RWPE2 (cell line): ENCODE measurements around the gene OR6S1.

Experiments used
- ATAC-seq: fragments of 200-7000 bp; cut with Tn5 transposase; 3 replicates; pipeline ENCODE4 v1.9.1; 2021; ENCODE audit warnings: low read depth
- DNase-seq: peaks from one replicate; pipeline ENCODE4 v3.0.0-alpha.2; 2020; ENCODE audit warnings: low spot score
- H3K27ac ChIP-seq: fragments of 450-650 bp; 2 replicates; pipeline ENCODE4 v1.5.1; 2017; ENCODE audit warnings: mild to moderate bottlenecking; ENCODE audit not compliant: poor library complexity, severe bottlenecking
- H3K27me3 ChIP-seq: fragments of 250-450 bp; sonication (Bioruptor Pico); 2 replicates; pipeline ENCODE4 v1.5.1; 2021; ENCODE audit warnings: mild to moderate bottlenecking, moderate library complexity; ENCODE audit not compliant: insufficient read depth, poor library complexity, severe bottlenecking
- H3K36me3 ChIP-seq: fragments of 250-450 bp; sonication (Bioruptor Pico); 2 replicates; pipeline ENCODE4 v1.5.1; 2020; ENCODE audit warnings: low read depth, mild to moderate bottlenecking, moderate library complexity
- H3K4me1 ChIP-seq: fragments of 250-450 bp; sonication (Bioruptor Pico); 2 replicates; pipeline ENCODE4 v1.5.1; 2021; ENCODE audit warnings: mild to moderate bottlenecking, moderate library complexity; ENCODE audit not compliant: insufficient read depth, poor library complexity, severe bottlenecking
- H3K4me3 ChIP-seq: fragments of 250-450 bp; sonication (Bioruptor Pico); 2 replicates; pipeline ENCODE4 v1.5.1; 2021; ENCODE audit warnings: mild to moderate bottlenecking, moderate library complexity; ENCODE audit not compliant: severe bottlenecking
- H3K9me3 ChIP-seq: fragments of 250-450 bp; sonication (Bioruptor Pico); 2 replicates; pipeline ENCODE4 v1.5.1; 2021; ENCODE audit warnings: mild to moderate bottlenecking, moderate library complexity; ENCODE audit not compliant: severe bottlenecking
- TF ChIP-seq, protein P1 (sequence below): fragments of 450-650 bp; IDR thresholded peaks from one replicate; pipeline ENCODE4 v1.5.1; 2017; ENCODE audit warnings: mild to moderate bottlenecking, moderate library complexity; ENCODE audit not compliant: poor library complexity, severe bottlenecking

OR6S1 gene

GRCh38 chr14:20686386-20687143, 45.1 kb upstream of the OR6S1 start:
- Histone ChIP-seq H3K4me1 (no peaks in the 10 kb centered on the region), H3K4me3 (no peak overlapping the region), H3K36me3 (no peaks in the 10 kb centered on the region), H3K27ac (no peak overlapping the region), H3K27me3 (no peaks in the 10 kb centered on the region), H3K9me3 (no peaks in the 10 kb centered on the region)
- ATAC-seq (no peak), DNase-seq (no peak)
- TF ChIP-seq, protein P1, sequence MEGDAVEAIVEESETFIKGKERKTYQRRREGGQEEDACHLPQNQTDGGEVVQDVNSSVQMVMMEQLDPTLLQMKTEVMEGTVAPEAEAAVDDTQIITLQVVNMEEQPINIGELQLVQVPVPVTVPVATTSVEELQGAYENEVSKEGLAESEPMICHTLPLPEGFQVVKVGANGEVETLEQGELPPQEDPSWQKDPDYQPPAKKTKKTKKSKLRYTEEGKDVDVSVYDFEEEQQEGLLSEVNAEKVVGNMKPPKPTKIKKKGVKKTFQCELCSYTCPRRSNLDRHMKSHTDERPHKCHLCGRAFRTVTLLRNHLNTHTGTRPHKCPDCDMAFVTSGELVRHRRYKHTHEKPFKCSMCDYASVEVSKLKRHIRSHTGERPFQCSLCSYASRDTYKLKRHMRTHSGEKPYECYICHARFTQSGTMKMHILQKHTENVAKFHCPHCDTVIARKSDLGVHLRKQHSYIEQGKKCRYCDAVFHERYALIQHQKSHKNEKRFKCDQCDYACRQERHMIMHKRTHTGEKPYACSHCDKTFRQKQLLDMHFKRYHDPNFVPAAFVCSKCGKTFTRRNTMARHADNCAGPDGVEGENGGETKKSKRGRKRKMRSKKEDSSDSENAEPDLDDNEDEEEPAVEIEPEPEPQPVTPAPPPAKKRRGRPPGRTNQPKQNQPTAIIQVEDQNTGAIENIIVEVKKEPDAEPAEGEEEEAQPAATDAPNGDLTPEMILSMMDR: no peak

GRCh38 chr14:20684662-20685456, 43.4 kb upstream of the OR6S1 start:
- peak; percentile 12; the same call in 2 of the 3 replicates for ATAC-seq
- Histone ChIP-seq H3K36me3 (no peaks in the 10 kb centered on the region), H3K9me3 (no peaks in the 10 kb centered on the region), H3K27ac (peak overlapping the region; percentile 92), H3K4me1 (peaks cover under 1% of the 10 kb centered on the region), H3K4me3 (peak overlapping the region; percentile 80), H3K27me3 (no peaks in the 10 kb centered on the region)
- TF ChIP-seq, protein P1: no peak
- no peak for DNase-seq

- TF ChIP-seq, protein P1: no peak
- H3K27me3 ChIP-seq: no peaks in the 10 kb centered on the region
- peaks cover 3% of the 10 kb centered on the region for H3K4me1 ChIP-seq
- ATAC-seq: peak; percentile 53
- peak within 1 kb of the TSS; percentile 80 for H3K4me3 ChIP-seq
- peak within 1 kb of the TSS; percentile 92 for H3K27ac ChIP-seq
- no peaks in the 10 kb centered on the region for H3K9me3 ChIP-seq
- H3K36me3 ChIP-seq: no peaks in the 10 kb centered on the region
- DNase-seq: peak; percentile 94
Observed at GRCh38 chr14:20683891-20684661, 42.6 kb upstream of the OR6S1 start, which contains the start of gene RNASE4. Gene RNASE4 (plus strand): TSS chr14:20684560. CDS start chr14:20699372, 14,812 bp downstream.

GRCh38 chr14:20683125-20683890, 41.8 kb upstream of the OR6S1 start:
- DNase-seq (no peak), ATAC-seq (peak; percentile 25)
- Histone ChIP-seq H3K27ac (peak overlapping the region; percentile 92), H3K4me1 (peaks cover 3% of the 10 kb centered on the region), H3K36me3 (no peaks in the 10 kb centered on the region), H3K27me3 (no peaks in the 10 kb centered on the region), H3K4me3 (peak overlapping the region; percentile 80), H3K9me3 (no peaks in the 10 kb centered on the region)
- TF ChIP-seq, protein P1: no peak
